Fibroblast of pulmonary artery (primary cell): ENCODE data around the gene ORC6.

ENCODE experiments used
- DNase-seq: peaks from one replicate; pipeline ENCODE4 v3.0.0-alpha.2; 2010; ENCODE audit warnings: low read depth
- H3K4me3 ChIP-seq: replicated peaks from 2 replicates; pipeline ENCODE4 v1.5.1; 2011; ENCODE audit warnings: low read depth, mild to moderate bottlenecking, control low read depth, low read length, moderate library complexity
- CTCF ChIP-seq: IDR thresholded peaks from 2 replicates; pipeline ENCODE4 v1.5.1; 2011; ENCODE audit warnings: mild to moderate bottlenecking, control low read depth, low read length, inconsistent platforms; ENCODE audit errors: missing control alignments

Gene ORC6

DNA sequence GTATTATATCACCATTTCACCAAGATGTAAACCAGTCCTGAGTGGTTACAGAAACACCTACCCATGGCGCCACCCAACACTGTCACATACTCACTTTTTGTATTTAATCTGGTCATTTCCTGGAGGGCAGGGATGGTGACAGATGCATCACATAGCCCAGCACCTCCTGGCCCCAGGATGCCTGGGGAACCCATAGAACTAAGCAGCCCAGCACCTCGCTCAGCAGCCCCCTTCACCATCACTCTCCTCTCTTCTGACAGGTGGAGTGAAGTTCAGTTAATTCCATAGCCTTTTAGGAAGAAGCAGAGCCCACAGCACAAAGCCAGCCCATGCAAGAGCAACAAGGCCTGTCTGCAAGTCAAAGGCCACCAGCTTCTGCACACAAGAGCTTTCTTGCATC, 31.2 kb downstream of the ORC6 start:
- no peak for DNase-seq
- no peak overlapping the region for H3K4me3 ChIP-seq
- TF ChIP-seq CTCF, result no peak

GRCh38 chr16:46721885-46722284, 32.4 kb downstream of the ORC6 start:
- no peak for TF ChIP-seq CTCF
- DNase-seq, result no peak
- H3K4me3 ChIP-seq, result no peak overlapping the region

GRCh38 chr16:46727184-46727583, 37.7 kb downstream of the ORC6 start:
- H3K4me3 ChIP-seq, result no peak overlapping the region
- no peak for TF ChIP-seq CTCF
- no peak for DNase-seq

DNA sequence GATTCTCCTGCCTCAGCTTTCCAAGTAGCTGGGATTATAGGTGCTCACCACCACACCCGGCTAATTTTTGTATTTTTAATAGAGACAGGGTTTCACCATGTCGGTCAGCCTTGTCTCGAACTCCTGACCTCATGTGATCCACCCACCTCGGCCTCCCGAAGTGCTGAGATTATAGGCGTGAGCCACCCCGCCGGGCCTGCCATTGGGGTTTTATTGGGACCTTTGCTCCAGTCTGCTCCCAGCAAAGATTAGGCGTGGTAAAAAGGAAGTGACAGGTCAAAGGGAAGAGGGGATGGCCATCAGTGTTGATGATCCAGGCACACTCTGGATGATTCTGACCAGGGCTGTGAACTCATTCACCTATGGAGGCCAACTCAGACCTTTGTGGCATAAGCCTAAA, 38.2 kb downstream of the ORC6 start:
- TF ChIP-seq CTCF, result no peak
- DNase-seq, result no peak
- H3K4me3 ChIP-seq, result no peak overlapping the region

- no peak for DNase-seq
- TF ChIP-seq CTCF, result no peak
Observed at GRCh38 chr16:46728806-46729205, 39.3 kb downstream of the ORC6 start.

DNA sequence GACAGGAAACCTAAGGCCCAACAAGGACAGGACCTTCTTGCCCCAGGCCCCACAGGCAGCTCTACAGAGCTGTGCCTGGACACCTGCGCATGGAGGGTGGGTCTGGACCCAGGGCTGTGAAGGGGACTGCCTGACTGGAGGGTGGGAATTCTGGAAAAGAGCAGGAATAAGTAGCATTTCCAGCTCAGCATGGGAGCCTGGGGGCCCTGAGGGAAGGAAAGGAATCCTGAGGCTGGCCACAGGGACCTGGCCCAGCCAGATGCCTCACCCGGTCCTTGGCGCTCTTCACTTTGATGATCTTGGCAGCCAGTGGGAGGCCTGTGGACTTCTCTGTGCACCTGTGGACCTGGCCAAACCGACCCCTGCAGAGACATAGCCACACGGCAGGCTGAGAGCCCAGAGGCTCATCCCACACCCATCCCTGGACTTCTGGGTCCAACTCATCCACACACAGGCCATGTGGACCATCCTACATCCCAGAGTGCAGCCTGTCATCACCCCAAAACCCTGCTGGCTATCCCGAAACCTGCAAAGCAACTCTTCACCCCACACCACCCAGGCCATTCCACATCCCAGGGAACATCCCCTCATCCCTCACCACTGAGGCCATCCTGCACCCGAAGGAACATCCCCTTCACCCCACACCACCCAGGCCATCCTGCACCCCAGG, 40.0 kb downstream of the ORC6 start:
- TF ChIP-seq CTCF, result no peak
- no peak for DNase-seq
- H3K4me3 ChIP-seq, result no peak overlapping the region

More at GRCh38 chr16:46728806-46729205, 39.3 kb downstream of the ORC6 start:
- no peak overlapping the region for H3K4me3 ChIP-seq

DNA sequence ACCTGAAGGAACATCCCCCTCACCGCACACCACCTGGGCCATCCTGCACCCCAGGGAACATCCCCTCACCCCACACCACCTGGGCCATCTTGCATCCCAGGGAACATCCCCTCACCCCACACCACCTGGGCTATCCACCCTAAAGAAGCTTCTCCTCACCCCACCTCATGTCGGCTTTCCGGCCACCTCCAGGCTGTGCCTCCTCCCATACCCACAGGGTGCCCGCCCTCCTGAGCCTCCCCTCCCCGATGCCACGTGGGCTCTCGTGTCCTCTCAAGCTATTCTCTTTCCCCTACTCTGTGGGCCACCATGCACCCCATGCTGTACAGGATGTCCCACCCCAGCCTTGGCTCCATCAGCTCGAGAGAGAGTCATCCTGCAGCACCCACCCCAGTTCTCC, 40.7 kb downstream of the ORC6 start:
- no peak for TF ChIP-seq CTCF
- DNase-seq, result no peak
- no peak overlapping the region for H3K4me3 ChIP-seq
